Neural cell (in vitro differentiated cells): ENCODE data around the gene STK24. TPM values are rescaled to one million over a fixed set of nuclear protein-coding genes. Genes with fewer than 3 reads are reported as not detected.

Experiments
- H2AFZ ChIP-seq: fragments of 200-600, 300-800 bp; sonication (generic), shearing (Covaris generic); 2 replicates; pipeline ENCODE4 v1.6.0; 2014; ENCODE audit warnings: low read depth, mild to moderate bottlenecking, antibody characterized with exemption, low read length, moderate library complexity
- H3F3A ChIP-seq: fragments of 200-600 bp; shearing (Covaris generic); 2 replicates; pipeline ENCODE4 v1.6.1; 2016; ENCODE audit warnings: mild to moderate bottlenecking, moderate library complexity, mixed read lengths, antibody characterized with exemption, low read length; ENCODE audit not compliant: insufficient read depth, poor library complexity, severe bottlenecking
- H3K27ac ChIP-seq: fragments of 200-600, 300-800 bp; sonication (generic), shearing (Covaris generic); 2 replicates; pipeline ENCODE4 v1.5.1; 2014; ENCODE audit warnings: mild to moderate bottlenecking, low read length, moderate library complexity
- H3K27me3 ChIP-seq: fragments of 300-800, 200-600 bp; sonication (generic), shearing (Covaris generic); 2 replicates; pipeline ENCODE4 v1.6.0; 2014; ENCODE audit warnings: mild to moderate bottlenecking, low read depth, low read length, moderate library complexity; ENCODE audit not compliant: insufficient read depth
- H3K36me3 ChIP-seq: fragments of 300-800, 200-600 bp; sonication (generic), shearing (Covaris generic); 2 replicates; pipeline ENCODE4 v1.5.1; 2014; ENCODE audit warnings: mild to moderate bottlenecking, antibody characterized with exemption, low read length, moderate library complexity; ENCODE audit not compliant: insufficient read depth
- H3K4me2 ChIP-seq: fragments of 300-800, 200-600 bp; sonication (generic), shearing (Covaris generic); 2 replicates; pipeline ENCODE4 v1.6.0; 2014; ENCODE audit warnings: mild to moderate bottlenecking, low read length
- H3K4me3 ChIP-seq: fragments of 300-800, 200-600 bp; sonication (generic), shearing (Covaris generic); 2 replicates; pipeline ENCODE4 v1.5.1; 2014; ENCODE audit warnings: mild to moderate bottlenecking, low read length, moderate library complexity
- H3K79me2 ChIP-seq: fragments of 200-600 bp; shearing (Covaris generic); replicated peaks from 2 replicates; pipeline ENCODE4 v1.6.0; 2014; ENCODE audit warnings: mild to moderate bottlenecking, low read length, moderate library complexity; ENCODE audit not compliant: insufficient read depth
- H3K9ac ChIP-seq: fragments of 300-800, 200-600 bp; sonication (generic), shearing (Covaris generic); 2 replicates; pipeline ENCODE4 v1.6.1; 2016; ENCODE audit warnings: mild to moderate bottlenecking, low read length, mixed read lengths
- H3K9me2 ChIP-seq: fragments of 200-600 bp; shearing (Covaris generic); 2 replicates; pipeline ENCODE4 v1.6.1; 2016; ENCODE audit warnings: mild to moderate bottlenecking, low read length, mixed read lengths; ENCODE audit not compliant: insufficient read depth
- H3K9me3 ChIP-seq: fragments of 200-600, 300-800 bp; sonication (generic), shearing (Covaris generic); 2 replicates; pipeline ENCODE4 v1.6.1; 2016; ENCODE audit warnings: mild to moderate bottlenecking, mixed run types, low read length, moderate library complexity, mixed read lengths
- H4K20me1 ChIP-seq: fragments of 200-600 bp; shearing (Covaris generic); 2 replicates; pipeline ENCODE4 v1.6.1; 2016; ENCODE audit warnings: mild to moderate bottlenecking, mixed run types; ENCODE audit not compliant: insufficient read depth
- CTCF ChIP-seq: fragments of 450-650 bp; IDR thresholded peaks from 2 replicates; pipeline ENCODE4 v1.5.1; 2014; ENCODE audit warnings: antibody characterized with exemption, mild to moderate bottlenecking, moderate library complexity; ENCODE audit not compliant: poor library complexity, severe bottlenecking
- EP300 ChIP-seq: fragments of 450-650 bp; conservative IDR thresholded peaks from 2 replicates; pipeline ENCODE4 v1.6.1; 2014; ENCODE audit warnings: antibody characterized with exemption, mild to moderate bottlenecking, moderate library complexity; ENCODE audit not compliant: poor library complexity, severe bottlenecking
- EZH2 ChIP-seq: fragments of 200-600, 300-800 bp; shearing (Covaris generic), sonication (generic); IDR thresholded peaks from 2 replicates; pipeline ENCODE4 v1.6.1; 2014; ENCODE audit warnings: antibody characterized with exemption, low read length, borderline replicate concordance, mild to moderate bottlenecking; ENCODE audit not compliant: insufficient read depth, poor library complexity, severe bottlenecking
- MXI1 ChIP-seq: fragments of 450-650 bp; conservative IDR thresholded peaks from 2 replicates; pipeline ENCODE4 v1.6.1; 2014; ENCODE audit warnings: antibody characterized with exemption, mild to moderate bottlenecking; ENCODE audit not compliant: poor library complexity, severe bottlenecking
- POLR2AphosphoS5 ChIP-seq: IDR thresholded peaks from 2 replicates; pipeline ENCODE4 v1.6.1; 2012
- RAD21 ChIP-seq: fragments of 450-650 bp; conservative IDR thresholded peaks from 2 replicates; pipeline ENCODE4 v1.6.1; 2014; ENCODE audit warnings: antibody characterized with exemption, mild to moderate bottlenecking, moderate library complexity
- REST ChIP-seq: IDR thresholded peaks from 2 replicates; pipeline ENCODE4 v1.6.1; 2012; ENCODE audit warnings: borderline replicate concordance
- SMC3 ChIP-seq: fragments of 450-650 bp; conservative IDR thresholded peaks from 2 replicates; pipeline ENCODE4 v1.6.1; 2014; ENCODE audit warnings: antibody characterized with exemption, mild to moderate bottlenecking, moderate library complexity; ENCODE audit not compliant: poor library complexity
- TAF1 ChIP-seq: IDR thresholded peaks from 2 replicates; pipeline ENCODE4 v1.6.1; 2012; ENCODE audit warnings: low read depth
- polyA plus RNA-seq: library from polyadenylated mRNA; depleted of rRNA; stranded (reverse); fragments of >200 nt; gene quantifications from 2 replicates; pipeline ENCODE4 v1.2.3, GENCODE V29; 2014

STK24 gene
- polyA plus RNA-seq, 1 donor from 2014 or later, result 66.0 TPM

- H3K9me2 ChIP-seq, result no peaks in the 10 kb centered on the region
- H3F3A ChIP-seq, result no peaks in the 10 kb centered on the region
- no peaks in the 10 kb centered on the region for H3K79me2 ChIP-seq
- no peak overlapping the region for H3K9ac ChIP-seq
- no peak overlapping the region for H3K4me2 ChIP-seq
- no peaks in the 10 kb centered on the region for H3K36me3 ChIP-seq
- no peaks in the 10 kb centered on the region for H4K20me1 ChIP-seq
- no peak overlapping the region for H3K4me3 ChIP-seq
- no peak overlapping the region for H2AFZ ChIP-seq
- TF ChIP-seq REST, result no peak
- TF ChIP-seq CTCF, result no peak
- TF ChIP-seq SMC3, result no peak
- no peak for TF ChIP-seq MXI1
- TF ChIP-seq TAF1, result no peak
- no peak for TF ChIP-seq POLR2AphosphoS5
- no peak for TF ChIP-seq EP300
- TF ChIP-seq RAD21, result no peak
- H3K9me3 ChIP-seq, result no peaks in the 10 kb centered on the region
- no peak overlapping the region for H3K27ac ChIP-seq
- H3K27me3 ChIP-seq, result no peaks in the 10 kb centered on the region
Observed at GRCh38 chr13:98458431-98458830, 118.5 kb downstream of the STK24 start.

GRCh38 chr13:98457053-98457452 lies 119.9 kb downstream of the STK24 start:
- Histone ChIP-seq H3K9ac (no peak overlapping the region), H2AFZ (no peak overlapping the region), H4K20me1 (no peaks in the 10 kb centered on the region), H3K36me3 (no peaks in the 10 kb centered on the region), H3K79me2 (peaks cover 2% of the 10 kb centered on the region), H3K27ac (no peak overlapping the region), H3K9me2 (no peaks in the 10 kb centered on the region), H3K27me3 (no peaks in the 10 kb centered on the region), H3K4me3 (no peak overlapping the region), H3F3A (no peaks in the 10 kb centered on the region), H3K4me2 (no peak overlapping the region), H3K9me3 (no peaks in the 10 kb centered on the region)
- TF ChIP-seq TAF1 (no peak), MXI1 (no peak), EP300 (no peak), REST (no peak), SMC3 (no peak), EZH2 (no peak), POLR2AphosphoS5 (no peak), CTCF (no peak), RAD21 (no peak)
